Measurements from ENCODE around the gene KCTD2. TPM values are rescaled to one million over a fixed set of nuclear protein-coding genes. Genes with fewer than 3 reads are reported as not detected.

Gene KCTD2
- total RNA-seq, 4 donors from 2014 or later, result 22.5 to 38.3 (median 28.6) TPM

GRCh38 chr17:75075597-75076336, 28.7 kb downstream of the KCTD2 start:
- TF ChIP-seq CTCF (IDR thresholded peaks at IDR 0.05), result no peak
- no peak for TF ChIP-seq POLR2A (IDR thresholded peaks at IDR 0.05)
- intact Hi-C loops (cut with DNase I; ENCODE audit: low total_unique reads), result no loop called here
- 48 to 51% methylated on average over 4 of the region's 4 CpGs for WGBS, 2 donors
- DNase-seq (ENCODE audit: low spot score in 2 of 2), result no peak
- no peak overlapping the region for H3K4me3 ChIP-seq (ENCODE audit: low read depth, poor library complexity, severe bottlenecking)

GRCh38 chr17:75077072-75077495, 30.1 kb downstream of the KCTD2 start:
- no peak for TF ChIP-seq CTCF (IDR thresholded peaks at IDR 0.05)
- no peak for TF ChIP-seq POLR2A (IDR thresholded peaks at IDR 0.05)
- 58 to 64% methylated on average over 19 to 21 of the region's 30 CpGs for WGBS, 2 donors
- intact Hi-C loops (cut with DNase I; ENCODE audit: low total_unique reads), result no loop called here
- no peak for DNase-seq (ENCODE audit: low spot score in 2 of 2)
- H3K4me3 ChIP-seq (ENCODE audit: low read depth, poor library complexity, severe bottlenecking), result no peak overlapping the region

DNA sequence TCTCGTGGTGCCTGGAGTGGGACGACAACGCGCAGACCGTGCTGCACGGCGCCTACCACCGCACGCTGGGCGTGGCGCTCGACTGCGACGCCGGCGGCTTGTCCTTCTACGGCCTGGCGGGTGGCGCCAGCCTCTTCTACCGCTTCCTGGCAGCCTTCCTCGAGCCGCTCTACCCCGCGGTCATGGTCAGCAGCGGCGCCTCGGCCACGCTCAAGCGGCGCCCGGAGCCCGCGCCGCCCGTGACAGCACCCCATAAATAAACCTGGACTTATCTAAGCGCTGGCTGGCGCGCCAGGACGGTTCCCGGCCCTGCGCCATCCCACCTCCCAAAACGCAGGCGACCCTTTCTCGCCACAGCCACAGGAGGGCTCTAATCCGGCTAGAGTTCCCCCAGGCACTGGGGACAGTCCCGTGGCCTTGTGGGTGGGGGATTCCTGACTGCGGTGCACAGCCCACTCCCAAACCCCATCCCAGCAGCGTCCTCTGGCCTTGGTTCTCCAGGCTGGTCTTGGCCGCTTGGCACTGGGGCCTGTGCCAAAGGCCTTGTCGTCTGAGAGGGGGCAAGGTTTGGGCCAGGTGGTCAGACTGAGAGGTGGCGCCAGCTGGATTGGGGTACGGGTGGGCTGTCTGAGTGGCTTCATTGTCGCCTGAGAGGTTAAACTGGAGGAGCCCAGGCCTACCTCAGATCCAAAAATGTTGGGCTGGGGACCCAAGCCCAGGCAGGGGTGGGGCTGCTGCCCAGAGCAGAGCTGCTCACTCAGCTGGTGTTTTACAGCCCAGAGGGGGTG, 30.7 kb downstream of the KCTD2 start:
- intact Hi-C loops (cut with DNase I; ENCODE audit: low total_unique reads), result no loop called here
- WGBS, 2 donors, result 7 to 24% methylated on average over 13 to 43 of the region's 53 CpGs
- no peak for DNase-seq (ENCODE audit: low spot score in 2 of 2)
- no peak for TF ChIP-seq POLR2A (IDR thresholded peaks at IDR 0.05)
- no peak for TF ChIP-seq CTCF (IDR thresholded peaks at IDR 0.05)
- no peak overlapping the region for H3K4me3 ChIP-seq (ENCODE audit: low read depth, poor library complexity, severe bottlenecking)

DNA sequence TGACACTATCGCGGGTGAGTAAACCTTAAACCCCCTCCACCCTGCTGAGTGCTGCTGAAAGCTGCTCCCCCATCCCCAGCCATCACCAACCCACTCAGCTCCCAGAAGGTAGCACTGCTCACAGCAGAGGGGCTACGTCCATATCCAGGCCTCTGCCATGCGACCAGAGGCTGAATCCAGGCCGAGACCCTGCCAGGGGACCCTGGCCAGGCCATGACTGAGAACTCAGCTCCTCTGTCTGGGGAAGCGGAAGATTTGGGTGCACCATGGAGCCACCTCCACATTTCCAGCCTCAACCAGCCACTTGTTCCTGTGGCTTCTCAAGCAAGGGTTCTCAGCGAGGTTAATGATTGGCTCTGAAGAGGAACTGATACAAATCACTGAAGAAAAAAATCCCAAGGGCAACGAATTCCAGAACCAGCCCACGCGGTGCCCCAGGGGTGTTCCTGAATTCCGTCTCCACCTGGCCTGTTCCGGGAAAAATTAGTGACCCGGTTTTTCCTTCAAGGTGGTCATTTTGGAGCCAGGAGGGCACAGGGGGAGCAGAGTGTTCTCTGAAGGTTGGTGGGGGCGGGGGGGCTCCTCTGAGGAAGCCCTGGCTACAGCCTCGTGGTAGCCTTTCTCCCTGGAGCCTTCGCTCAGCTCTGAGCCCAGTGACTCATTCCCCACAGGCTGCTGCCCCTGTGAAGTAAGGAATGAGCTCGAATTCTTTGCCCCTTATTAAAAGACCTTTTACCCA, 31.4 kb downstream of the KCTD2 start:
- no peak for TF ChIP-seq POLR2A (IDR thresholded peaks at IDR 0.05)
- TF ChIP-seq CTCF (IDR thresholded peaks at IDR 0.05), result no peak
- H3K4me3 ChIP-seq (ENCODE audit: low read depth, poor library complexity, severe bottlenecking), result no peak overlapping the region
- intact Hi-C loops (cut with DNase I; ENCODE audit: low total_unique reads), result no loop called here
- DNase-seq (ENCODE audit: low spot score in 2 of 2), result no peak
- 40 to 53% methylated on average over 17 of the region's 17 CpGs for WGBS, 2 donors

GRCh38 chr17:75079023-75079373, 32.0 kb downstream of the KCTD2 start:
- TF ChIP-seq CTCF (IDR thresholded peaks at IDR 0.05), result no peak
- no peak for TF ChIP-seq POLR2A (IDR thresholded peaks at IDR 0.05)
- no peak for DNase-seq (ENCODE audit: low spot score in 2 of 2)
- intact Hi-C loops (cut with DNase I; ENCODE audit: low total_unique reads), result no loop called here
- no peak overlapping the region for H3K4me3 ChIP-seq (ENCODE audit: low read depth, poor library complexity, severe bottlenecking)
- 46 to 56% methylated on average over 7 to 8 of the region's 8 CpGs for WGBS, 2 donors

Measured in lower leg skin (tissue), 4 donors.